ENCODE data around the gene ZNF12.

ZNF12 gene

DNA sequence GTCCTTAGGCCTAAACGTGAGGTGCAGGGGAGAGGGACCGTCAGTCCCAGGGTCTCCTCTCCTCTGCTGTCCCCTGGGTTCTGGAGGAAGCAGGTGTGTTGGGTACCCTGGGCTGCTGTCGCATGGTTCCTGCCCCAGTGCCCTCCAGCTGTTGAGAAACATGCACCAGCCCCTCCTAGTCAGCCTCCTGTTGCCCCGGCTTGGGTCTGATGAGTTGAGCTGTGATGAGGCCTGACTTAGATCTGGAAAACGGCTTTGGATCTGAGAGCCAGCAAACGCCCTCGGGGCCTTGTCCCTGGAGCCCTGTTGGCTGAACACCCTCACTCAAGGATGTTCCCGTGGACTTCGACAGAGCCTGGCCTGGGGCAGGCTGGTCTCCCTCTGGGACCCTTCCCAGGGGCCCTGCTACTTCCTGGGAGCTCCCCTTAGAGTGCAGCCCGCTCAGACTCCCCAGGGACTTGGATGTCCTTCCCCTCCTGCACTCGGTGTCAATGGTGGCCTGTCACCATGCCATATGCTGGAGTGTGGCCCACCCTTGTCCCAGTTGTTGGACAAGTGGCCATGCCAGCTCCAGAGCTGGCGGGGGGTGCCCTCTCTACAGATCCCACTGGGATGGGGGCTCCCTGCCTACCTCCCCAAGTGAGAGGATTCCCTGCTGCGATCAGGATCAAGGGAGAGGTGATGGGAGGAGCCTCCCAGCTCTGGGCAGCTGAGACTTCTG lies 57.3 kb downstream of the ZNF12 start:
- Histone ChIP-seq H3K79me2 (ENCODE audit: insufficient read depth, low read depth) (no peaks in the 10 kb centered on the region), H3K27ac (no peak overlapping the region), H3K4me2 (no peak overlapping the region), H4K20me1 (ENCODE audit: insufficient read depth) (no peaks in the 10 kb centered on the region), H3K36me3 (ENCODE audit: insufficient read depth) (no peaks in the 10 kb centered on the region; the same call in 1 of the 2 replicates), H3K4me3 (IDR thresholded peaks at IDR 0.05; ENCODE audit: insufficient read depth, low read depth, low read length) (no peak overlapping the region), H3K4me1 (ENCODE audit: low read depth, poor library complexity, severe bottlenecking) (no peaks in the 10 kb centered on the region), H3K9ac (no peak overlapping the region), H2AFZ (ENCODE audit: low read depth) (no peak overlapping the region), H3K27me3 (ENCODE audit: insufficient read depth, low read depth) (no peaks in the 10 kb centered on the region)
- TF ChIP-seq, protein P1, sequence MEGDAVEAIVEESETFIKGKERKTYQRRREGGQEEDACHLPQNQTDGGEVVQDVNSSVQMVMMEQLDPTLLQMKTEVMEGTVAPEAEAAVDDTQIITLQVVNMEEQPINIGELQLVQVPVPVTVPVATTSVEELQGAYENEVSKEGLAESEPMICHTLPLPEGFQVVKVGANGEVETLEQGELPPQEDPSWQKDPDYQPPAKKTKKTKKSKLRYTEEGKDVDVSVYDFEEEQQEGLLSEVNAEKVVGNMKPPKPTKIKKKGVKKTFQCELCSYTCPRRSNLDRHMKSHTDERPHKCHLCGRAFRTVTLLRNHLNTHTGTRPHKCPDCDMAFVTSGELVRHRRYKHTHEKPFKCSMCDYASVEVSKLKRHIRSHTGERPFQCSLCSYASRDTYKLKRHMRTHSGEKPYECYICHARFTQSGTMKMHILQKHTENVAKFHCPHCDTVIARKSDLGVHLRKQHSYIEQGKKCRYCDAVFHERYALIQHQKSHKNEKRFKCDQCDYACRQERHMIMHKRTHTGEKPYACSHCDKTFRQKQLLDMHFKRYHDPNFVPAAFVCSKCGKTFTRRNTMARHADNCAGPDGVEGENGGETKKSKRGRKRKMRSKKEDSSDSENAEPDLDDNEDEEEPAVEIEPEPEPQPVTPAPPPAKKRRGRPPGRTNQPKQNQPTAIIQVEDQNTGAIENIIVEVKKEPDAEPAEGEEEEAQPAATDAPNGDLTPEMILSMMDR (conservative IDR thresholded peaks at IDR 0.05; ENCODE audit: low read depth, low read length), result no peak

DNA sequence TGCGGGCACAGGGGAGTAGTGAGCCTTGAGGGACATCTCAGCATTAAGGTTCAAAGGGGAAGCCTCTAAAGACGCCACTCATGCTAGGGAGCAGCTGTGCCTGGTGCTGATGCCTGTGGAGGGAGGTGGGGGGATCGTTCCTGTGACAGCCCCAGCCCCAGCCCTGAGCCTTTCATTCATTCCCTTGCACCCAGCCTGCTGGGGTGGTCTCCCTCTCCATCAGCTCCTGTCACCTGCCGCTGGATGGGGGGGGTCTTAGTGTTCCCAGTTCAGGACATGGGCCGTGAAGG lies 58.0 kb downstream of the ZNF12 start:
- H3K4me3 ChIP-seq (IDR thresholded peaks at IDR 0.05; ENCODE audit: insufficient read depth, low read depth, low read length), result no peak overlapping the region
- no peaks in the 10 kb centered on the region; the same call in 1 of the 2 replicates for H3K36me3 ChIP-seq (ENCODE audit: insufficient read depth)
- TF ChIP-seq, protein P1 (conservative IDR thresholded peaks at IDR 0.05; ENCODE audit: low read depth, low read length), result no peak
- H3K27me3 ChIP-seq (ENCODE audit: insufficient read depth, low read depth), result no peaks in the 10 kb centered on the region
- no peaks in the 10 kb centered on the region for H4K20me1 ChIP-seq (ENCODE audit: insufficient read depth)
- H2AFZ ChIP-seq (ENCODE audit: low read depth), result no peak overlapping the region
- H3K4me1 ChIP-seq (ENCODE audit: low read depth, poor library complexity, severe bottlenecking), result no peaks in the 10 kb centered on the region
- H3K9ac ChIP-seq, result no peak overlapping the region
- no peaks in the 10 kb centered on the region for H3K79me2 ChIP-seq (ENCODE audit: insufficient read depth, low read depth)
- H3K27ac ChIP-seq, result no peak overlapping the region
- no peak overlapping the region for H3K4me2 ChIP-seq

DNA sequence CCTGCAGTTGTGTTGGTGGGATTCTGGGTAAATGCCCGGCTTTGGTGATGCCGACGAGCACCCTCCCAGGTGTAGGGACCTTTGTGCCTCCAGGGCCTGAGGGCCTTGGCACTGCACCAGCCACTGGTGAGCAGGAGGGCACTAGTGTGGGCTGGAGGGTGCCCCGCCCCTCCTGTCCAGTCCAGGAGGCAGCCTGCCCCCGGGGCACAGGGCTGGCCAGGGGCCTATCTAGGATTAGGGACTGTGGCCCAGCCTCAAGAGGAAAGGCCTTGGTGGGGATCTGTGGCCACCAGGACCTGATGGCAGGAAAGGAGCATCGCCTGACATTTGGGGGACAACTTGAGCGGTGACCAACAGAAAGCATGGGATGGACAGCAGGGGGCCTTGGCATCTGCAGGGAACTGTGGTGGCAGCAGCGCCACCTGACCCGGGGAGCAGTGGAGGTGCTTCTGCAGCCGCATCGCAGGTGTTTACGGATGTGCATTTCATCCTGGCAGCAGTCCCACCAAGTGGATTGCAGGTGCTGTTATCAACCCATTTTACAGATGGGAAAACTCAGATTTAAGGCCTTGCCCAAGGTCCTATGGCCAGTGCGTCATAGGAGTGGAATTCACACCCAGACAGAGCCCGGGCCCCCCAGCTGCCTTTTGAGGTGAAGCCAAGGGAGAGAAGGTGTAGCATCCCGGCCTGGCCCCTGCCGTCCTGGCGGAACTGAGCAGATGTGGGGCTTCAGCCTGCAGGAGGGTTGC lies 58.5 kb downstream of the ZNF12 start:
- Histone ChIP-seq H3K27ac (no peak overlapping the region), H3K4me2 (no peak overlapping the region), H3K27me3 (ENCODE audit: insufficient read depth, low read depth) (no peaks in the 10 kb centered on the region), H3K4me1 (ENCODE audit: low read depth, poor library complexity, severe bottlenecking) (no peaks in the 10 kb centered on the region), H2AFZ (ENCODE audit: low read depth) (no peak overlapping the region), H3K9ac (no peak overlapping the region), H3K79me2 (ENCODE audit: insufficient read depth, low read depth) (no peaks in the 10 kb centered on the region), H3K4me3 (IDR thresholded peaks at IDR 0.05; ENCODE audit: insufficient read depth, low read depth, low read length) (no peak overlapping the region), H3K36me3 (ENCODE audit: insufficient read depth) (no peaks in the 10 kb centered on the region; the same call in 1 of the 2 replicates), H4K20me1 (ENCODE audit: insufficient read depth) (no peaks in the 10 kb centered on the region)
- TF ChIP-seq, protein P1 (conservative IDR thresholded peaks at IDR 0.05; ENCODE audit: low read depth, low read length), result no peak

DNA sequence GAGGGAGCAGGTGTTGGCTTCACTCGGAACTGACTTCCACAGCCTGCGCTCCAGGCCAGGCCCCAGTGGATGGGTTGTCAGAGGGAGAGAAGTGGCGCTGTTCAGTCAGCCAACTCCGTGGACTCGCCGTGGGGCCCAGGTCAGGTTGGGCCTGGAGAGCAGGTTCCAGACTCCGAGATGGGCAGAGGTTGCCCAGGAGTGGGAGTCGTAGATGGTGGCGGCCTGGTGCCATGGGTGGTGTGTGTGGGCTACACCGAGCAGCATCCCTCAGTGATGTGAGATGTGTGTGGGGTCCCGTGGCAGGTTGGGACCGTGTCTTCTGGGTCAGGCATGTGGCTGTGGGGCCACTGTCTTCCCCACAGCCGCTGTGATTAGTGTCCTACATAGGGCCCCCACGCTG lies 59.2 kb downstream of the ZNF12 start:
- no peaks in the 10 kb centered on the region for H3K79me2 ChIP-seq (ENCODE audit: insufficient read depth, low read depth)
- no peaks in the 10 kb centered on the region for H3K4me1 ChIP-seq (ENCODE audit: low read depth, poor library complexity, severe bottlenecking)
- no peaks in the 10 kb centered on the region; the same call in 1 of the 2 replicates for H3K36me3 ChIP-seq (ENCODE audit: insufficient read depth)
- no peak overlapping the region for H3K4me2 ChIP-seq
- no peaks in the 10 kb centered on the region for H3K27me3 ChIP-seq (ENCODE audit: insufficient read depth, low read depth)
- TF ChIP-seq, protein P1 (conservative IDR thresholded peaks at IDR 0.05; ENCODE audit: low read depth, low read length), result no peak
- no peak overlapping the region for H3K4me3 ChIP-seq (IDR thresholded peaks at IDR 0.05; ENCODE audit: insufficient read depth, low read depth, low read length)
- H3K9ac ChIP-seq, result no peak overlapping the region
- H2AFZ ChIP-seq (ENCODE audit: low read depth), result no peak overlapping the region
- H3K27ac ChIP-seq, result no peak overlapping the region
- H4K20me1 ChIP-seq (ENCODE audit: insufficient read depth), result no peaks in the 10 kb centered on the region
